HepG2 (cell line): ENCODE data around the gene JMJD8. TPM values are rescaled to one million over a fixed set of nuclear protein-coding genes. Genes with fewer than 3 reads are reported as not detected.

Experiments used
- ARNTL ChIP-seq: sonication (generic); formaldehyde crosslinking; IDR thresholded peaks from 2 replicates; pipeline ENCODE4 v1.4.0; 2020; ENCODE audit warnings: mild to moderate bottlenecking, missing genetic modification reagents
- DR1 ChIP-seq: sonication (generic); formaldehyde crosslinking; IDR thresholded peaks from 2 replicates; pipeline ENCODE4 v1.8.0; 2021; ENCODE audit warnings: mild to moderate bottlenecking, missing genetic modification reagents, inconsistent platforms
- GPBP1L1 ChIP-seq: sonication (generic); formaldehyde crosslinking; IDR thresholded peaks from 2 replicates; pipeline ENCODE4 v1.5.0; 2020; ENCODE audit warnings: mild to moderate bottlenecking, missing genetic modification reagents
- HOXA9 ChIP-seq: sonication (generic); formaldehyde crosslinking; IDR thresholded peaks from 2 replicates; pipeline ENCODE4 v1.8.1; 2022; ENCODE audit warnings: missing genetic modification reagents, mild to moderate bottlenecking, moderate library complexity, borderline replicate concordance
- NR2C2 ChIP-seq: sonication (generic); formaldehyde crosslinking; IDR thresholded peaks from 2 replicates; pipeline ENCODE4 v1.4.0; 2020; ENCODE audit warnings: missing genetic modification reagents, mild to moderate bottlenecking, moderate library complexity, borderline replicate concordance
- PRDM4 ChIP-seq: sonication (generic); formaldehyde crosslinking; IDR thresholded peaks from 2 replicates; pipeline ENCODE4 v1.9.0; 2021; ENCODE audit warnings: missing genetic modification reagents, borderline replicate concordance
- RFX1 ChIP-seq: fragments of 450-650 bp; IDR thresholded peaks from 2 replicates; pipeline ENCODE4 v1.6.1; 2017
- SETDB1 ChIP-seq: sonication (generic); formaldehyde crosslinking; IDR thresholded peaks from 2 replicates; pipeline ENCODE4 v1.5.1; 2020; ENCODE audit warnings: missing genetic modification reagents, mild to moderate bottlenecking, borderline replicate concordance
- TGIF2 ChIP-seq: IDR thresholded peaks from 2 replicates; pipeline ENCODE4 v1.6.1; 2016; ENCODE audit warnings: control low read depth, missing compliant biosample characterization
- XRCC5 ChIP-seq: fragments of 200-400 bp; formaldehyde crosslinking; optimal IDR thresholded peaks from 2 replicates; pipeline ENCODE3; 2017; ENCODE audit warnings: mild to moderate bottlenecking, low read length
- ZBTB39 ChIP-seq: sonication (generic); formaldehyde crosslinking; IDR thresholded peaks from 2 replicates; pipeline ENCODE4 v1.5.0; 2020; ENCODE audit warnings: missing genetic modification reagents
- ZBTB7B ChIP-seq: sonication (generic); formaldehyde crosslinking; IDR thresholded peaks from 2 replicates; pipeline ENCODE4 v1.4.0; 2020; ENCODE audit warnings: missing genetic modification reagents
- ZFYVE20 ChIP-seq: sonication (generic); formaldehyde crosslinking; IDR thresholded peaks from 2 replicates; pipeline ENCODE4 v1.8.0; 2023; ENCODE audit warnings: low read depth, mild to moderate bottlenecking, moderate library complexity, missing genetic modification reagents, borderline replicate concordance
- ZNF136 ChIP-seq: sonication (generic); formaldehyde crosslinking; IDR thresholded peaks from 2 replicates; pipeline ENCODE4 v1.8.1; 2022; ENCODE audit warnings: low read depth, mild to moderate bottlenecking, moderate library complexity, missing genetic modification reagents
- ZNF331 ChIP-seq: sonication (generic); formaldehyde crosslinking; IDR thresholded peaks from 2 replicates; pipeline ENCODE4 v1.4.0; 2020; ENCODE audit warnings: missing genetic modification reagents
- ZNF644 ChIP-seq: IDR thresholded peaks from 2 replicates; pipeline ENCODE4 v1.6.1; 2016; ENCODE audit warnings: low read depth
- ZNF672 ChIP-seq: sonication (generic); formaldehyde crosslinking; IDR thresholded peaks from 2 replicates; pipeline ENCODE4 v1.8.1; 2022; ENCODE audit warnings: missing genetic modification reagents
- ZNF879 ChIP-seq: sonication (generic); formaldehyde crosslinking; IDR thresholded peaks from 2 replicates; pipeline ENCODE4 v1.8.1; 2023; ENCODE audit warnings: missing genetic modification reagents
- polyA plus RNA-seq, 8 experiments: library from polyadenylated mRNA; depleted of rRNA in 3 of 8; stranded (reverse) in 7 of 8; unstranded in 1 of 8; fragments of >200 nt; fragmentation: Illumina TruSeq in 4 of 8; extraction: Trizol in 4 of 8; gene quantifications; 2 replicates each; pipeline versions ENCODE4 v1.2.1 to v1.2.3, GENCODE V29; 2011 to 2016; ENCODE audit warnings: low read depth in 4 of 8, missing spikeins in 1 of 8, mixed read lengths in 1 of 8; ENCODE audit not compliant: insufficient read depth in 1 of 8
- total RNA-seq, 5 experiments: library from RNA; depleted of rRNA; stranded (reverse); fragments of >200 nt; fragmentation: Illumina TruSeq; extraction: Trizol; gene quantifications; 2 replicates each; pipeline ENCODE4 v1.2.3, GENCODE V29; 2016; ENCODE audit warnings: low read depth in 1 of 5
- TF ChIP-seq, protein P1 (sequence below): sonication (generic); formaldehyde crosslinking; IDR thresholded peaks from 2 replicates; pipeline ENCODE4 v1.5.0; 2020; ENCODE audit warnings: missing genetic modification reagents, mild to moderate bottlenecking, borderline replicate concordance
- TF ChIP-seq, protein P2 (sequence below): sonication (generic); formaldehyde crosslinking; IDR thresholded peaks from 2 replicates; pipeline ENCODE4 v1.8.1; 2023; ENCODE audit warnings: mild to moderate bottlenecking, missing genetic modification reagents
- TF ChIP-seq, protein P3 (sequence below): sonication (generic); formaldehyde crosslinking; IDR thresholded peaks from 2 replicates; pipeline ENCODE4 v1.4.0; 2020; ENCODE audit warnings: missing genetic modification reagents

The JMJD8 gene
- total and polyA plus RNA-seq, 2 of the 13 experiments (the other 11 are each of a cell fraction or from before 2014, with no cell fraction given): 2.6 to 11.8 TPM

GRCh38 chr16:720990-721764 is 37.0 kb upstream of the JMJD8 start, which contains the start of gene ANTKMT (continued):
- TF ChIP-seq ZBTB39 (0 out of 2 replicates have a peak, but pooled peaks have one; percentile 3), ZNF136 (CRISPR knock-in tag) (0 out of 2 replicates have a peak, but pooled peaks have one; percentile 28), DR1 (CRISPR knock-in tag) (no peak), RFX1 (no peak), ZNF331 (CRISPR knock-in tag) (peak; percentile 67; the same call in 1 of the 2 replicates), ZNF879 (CRISPR knock-in tag) (no peak), NR2C2 (CRISPR knock-in tag) (peak; percentile 83), TGIF2 (CRISPR knock-in tag) (0 out of 2 replicates have a peak, but pooled peaks have one; percentile 34), XRCC5 (no peak), PRDM4 (CRISPR knock-in tag) (no peak), SETDB1 (CRISPR knock-in tag) (no peak), ZBTB7B (CRISPR knock-in tag) (no peak), HOXA9 (peak; percentile 78), ARNTL (CRISPR knock-in tag) (no peak), ZNF672 (CRISPR knock-in tag) (no peak; the same call in 1 of the 2 replicates), ZNF644 (no peak), GPBP1L1 (CRISPR knock-in tag) (no peak), ZFYVE20 (CRISPR knock-in tag) (peak; percentile 18; the same call in 1 of the 2 replicates)
- TF ChIP-seq, protein P1, sequence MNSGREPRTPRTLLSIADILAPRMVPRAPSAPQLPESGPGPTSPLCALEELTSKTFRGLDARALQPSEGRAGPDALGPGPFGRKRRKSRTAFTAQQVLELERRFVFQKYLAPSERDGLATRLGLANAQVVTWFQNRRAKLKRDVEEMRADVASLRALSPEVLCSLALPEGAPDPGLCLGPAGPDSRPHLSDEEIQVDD (CRISPR knock-in tag): peak; percentile 59; the same call in 1 of the 2 replicates
- TF ChIP-seq, protein P2, sequence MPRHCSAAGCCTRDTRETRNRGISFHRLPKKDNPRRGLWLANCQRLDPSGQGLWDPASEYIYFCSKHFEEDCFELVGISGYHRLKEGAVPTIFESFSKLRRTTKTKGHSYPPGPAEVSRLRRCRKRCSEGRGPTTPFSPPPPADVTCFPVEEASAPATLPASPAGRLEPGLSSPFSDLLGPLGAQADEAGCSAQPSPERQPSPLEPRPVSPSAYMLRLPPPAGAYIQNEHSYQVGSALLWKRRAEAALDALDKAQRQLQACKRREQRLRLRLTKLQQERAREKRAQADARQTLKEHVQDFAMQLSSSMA (CRISPR knock-in tag): no peak; the same call in 1 of the 2 replicates
- TF ChIP-seq, protein P3, sequence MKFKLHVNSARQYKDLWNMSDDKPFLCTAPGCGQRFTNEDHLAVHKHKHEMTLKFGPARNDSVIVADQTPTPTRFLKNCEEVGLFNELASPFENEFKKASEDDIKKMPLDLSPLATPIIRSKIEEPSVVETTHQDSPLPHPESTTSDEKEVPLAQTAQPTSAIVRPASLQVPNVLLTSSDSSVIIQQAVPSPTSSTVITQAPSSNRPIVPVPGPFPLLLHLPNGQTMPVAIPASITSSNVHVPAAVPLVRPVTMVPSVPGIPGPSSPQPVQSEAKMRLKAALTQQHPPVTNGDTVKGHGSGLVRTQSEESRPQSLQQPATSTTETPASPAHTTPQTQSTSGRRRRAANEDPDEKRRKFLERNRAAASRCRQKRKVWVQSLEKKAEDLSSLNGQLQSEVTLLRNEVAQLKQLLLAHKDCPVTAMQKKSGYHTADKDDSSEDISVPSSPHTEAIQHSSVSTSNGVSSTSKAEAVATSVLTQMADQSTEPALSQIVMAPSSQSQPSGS (CRISPR knock-in tag): no peak
